Hepatocyte (in vitro differentiated cells): ENCODE measurements around the gene C14orf180. TPM values are rescaled to one million over a fixed set of nuclear protein-coding genes. Genes with fewer than 3 reads are reported as not detected.

Experiments
- DNase-seq: peaks from one replicate; pipeline ENCODE4 v3.0.0-alpha.2; 2016; ENCODE audit warnings: low spot score
- H2AFZ ChIP-seq: fragments of 200-600 bp; sonication (generic); 2 replicates; pipeline ENCODE4 v1.6.0; 2016; ENCODE audit warnings: antibody characterized with exemption, mild to moderate bottlenecking
- H3K27ac ChIP-seq: fragments of 200-600 bp; sonication (generic); 2 replicates; pipeline ENCODE4 v1.5.1; 2016; ENCODE audit warnings: mild to moderate bottlenecking
- H3K27me3 ChIP-seq: fragments of 200-600 bp; sonication (generic); 2 replicates; pipeline ENCODE4 v1.6.1; 2016
- H3K36me3 ChIP-seq: fragments of 200-600 bp; sonication (generic); replicated peaks from 2 replicates; pipeline ENCODE4 v1.5.1; 2016; ENCODE audit warnings: low read depth; ENCODE audit not compliant: insufficient read depth
- H3K4me1 ChIP-seq: fragments of 200-600 bp; sonication (generic); 2 replicates; pipeline ENCODE4 v1.5.1; 2016; ENCODE audit warnings: mild to moderate bottlenecking, moderate library complexity; ENCODE audit not compliant: insufficient read depth
- H3K4me2 ChIP-seq: fragments of 200-600 bp; sonication (generic); 2 replicates; pipeline ENCODE4 v1.6.0; 2016
- H3K4me3 ChIP-seq: fragments of 200-600 bp; sonication (generic); 2 replicates; pipeline ENCODE4 v1.5.1; 2016; ENCODE audit warnings: mild to moderate bottlenecking
- H3K79me2 ChIP-seq: fragments of 200-600 bp; sonication (generic); 2 replicates; pipeline ENCODE4 v1.6.0; 2017; ENCODE audit warnings: mild to moderate bottlenecking
- H3K9me2 ChIP-seq: fragments of 200-600 bp; sonication (generic); replicated peaks from 2 replicates; pipeline ENCODE4 v1.6.0; 2017; ENCODE audit warnings: mild to moderate bottlenecking; ENCODE audit not compliant: insufficient read depth
- H3K9me3 ChIP-seq: fragments of 200-600 bp; sonication (generic); 2 replicates; pipeline ENCODE4 v1.5.1; 2016; ENCODE audit warnings: low read depth, mild to moderate bottlenecking
- H4K20me1 ChIP-seq: fragments of 200-600 bp; sonication (generic); 2 replicates; pipeline ENCODE4 v1.6.0; 2016; ENCODE audit warnings: mild to moderate bottlenecking; ENCODE audit not compliant: insufficient read depth, poor library complexity, severe bottlenecking
- CTCF ChIP-seq: fragments of 200-600 bp; sonication (generic); IDR thresholded peaks from 2 replicates; pipeline ENCODE4 v1.5.1; 2016; ENCODE audit warnings: antibody characterized with exemption, mild to moderate bottlenecking; ENCODE audit not compliant: poor library complexity
- EZH2 ChIP-seq: fragments of 200-600 bp; sonication (generic); IDR thresholded peaks from 2 replicates; pipeline ENCODE4 v1.6.1; 2016; ENCODE audit warnings: antibody characterized with exemption, mild to moderate bottlenecking, borderline replicate concordance
- EZH2phosphoT487 ChIP-seq: fragments of 200-600 bp; sonication (generic); IDR thresholded peaks from one replicate; pipeline ENCODE4 v1.6.1; 2018; ENCODE audit warnings: antibody characterized with exemption, mild to moderate bottlenecking, low read depth, moderate library complexity; ENCODE audit not compliant: unreplicated experiment, severe bottlenecking
- WGBS: methylation state at CpG from one replicate; pipeline ENCODE4 v1.1.6; 2016; ENCODE audit warnings: low lambda C conversion rate; ENCODE audit errors: missing lambda C conversion rate; 5-methylcytosine and 5-hydroxymethylcytosine counted together
- polyA plus RNA-seq: library from polyadenylated mRNA; unstranded; fragments of >200 nt; fragmentation: Nextera tagmentation; extraction: Ambion mirVana; gene quantifications from 2 replicates; pipeline ENCODE4 v1.2.1, GENCODE V29; 2016
- total RNA-seq: library from RNA; depleted of rRNA; stranded (reverse); fragments of >200 nt; gene quantifications from 2 replicates; pipeline ENCODE4 v1.2.3, GENCODE V29; 2014

Gene C14orf180
- total and polyA plus RNA-seq, 2 experiments from 2014 or later = 1.1 to 1.2 TPM

GRCh38 chr14:104549536-104550339 is 29.8 kb upstream of the C14orf180 start:
- TF ChIP-seq EZH2phosphoT487 (no peak), EZH2 (no peak), CTCF (no peak)
- H3K27me3 ChIP-seq = no peaks in the 10 kb centered on the region

GRCh38 chr14:104550340-104550860 is 29.2 kb upstream of the C14orf180 start:
- Histone ChIP-seq H3K9me2 (no peaks in the 10 kb centered on the region), H3K79me2 (no peaks in the 10 kb centered on the region), H2AFZ (no peak overlapping the region), H3K9me3 (no peaks in the 10 kb centered on the region), H3K27ac (no peak overlapping the region), H3K4me2 (no peak overlapping the region), H3K4me3 (no peak overlapping the region), H3K36me3 (no peaks in the 10 kb centered on the region), H3K27me3 (no peaks in the 10 kb centered on the region), H4K20me1 (no peaks in the 10 kb centered on the region), H3K4me1 (peaks cover 13% of the 10 kb centered on the region)
- DNase-seq = no peak
- 90% methylated on average over 13 of the region's 13 CpGs for WGBS
- TF ChIP-seq EZH2phosphoT487 (no peak), EZH2 (no peak), CTCF (no peak)

More at GRCh38 chr14:104549536-104550339, 29.8 kb upstream of the C14orf180 start:
- 74% methylated on average over 8 of the region's 8 CpGs for WGBS
- Histone ChIP-seq H3K4me1 (peaks cover 7% of the 10 kb centered on the region), H3K27ac (no peak overlapping the region), H2AFZ (no peak overlapping the region), H3K9me3 (no peaks in the 10 kb centered on the region), H3K4me2 (no peak overlapping the region), H4K20me1 (no peaks in the 10 kb centered on the region), H3K4me3 (no peak overlapping the region), H3K9me2 (no peaks in the 10 kb centered on the region), H3K79me2 (no peaks in the 10 kb centered on the region), H3K36me3 (no peaks in the 10 kb centered on the region)
- no peak for DNase-seq

- DNase-seq = no peak
- peaks cover 13% of the 10 kb centered on the region for H3K4me1 ChIP-seq
- TF ChIP-seq EZH2phosphoT487 = no peak
- peak; percentile 12 for TF ChIP-seq CTCF
- TF ChIP-seq EZH2 = no peak
- no peaks in the 10 kb centered on the region for H3K9me2 ChIP-seq
- H3K4me2 ChIP-seq = no peak overlapping the region
- no peak overlapping the region for H2AFZ ChIP-seq
- no peak overlapping the region for H3K27ac ChIP-seq
- 84% methylated on average over 22 of the region's 24 CpGs for WGBS
- H3K27me3 ChIP-seq = no peaks in the 10 kb centered on the region
- H3K4me3 ChIP-seq = no peak overlapping the region
- no peaks in the 10 kb centered on the region for H3K9me3 ChIP-seq
- H3K36me3 ChIP-seq = no peaks in the 10 kb centered on the region
- no peaks in the 10 kb centered on the region for H4K20me1 ChIP-seq
- no peaks in the 10 kb centered on the region for H3K79me2 ChIP-seq
These were observed 28.5 kb upstream of the C14orf180 start for GRCh38 chr14:104550861-104551728.
